Measurements from ENCODE around the gene FMN2.

- TF ChIP-seq CTCF (IDR thresholded peaks at IDR 0.05), result no peak
- TF ChIP-seq POLR2A (IDR thresholded peaks at IDR 0.05), result no peak
Observed at GRCh38 chr1:240466509-240466908, 374.8 kb downstream of the FMN2 start.
